HTR-8/SVneo (cell line): Measurements from ENCODE around the gene CPN1.

Source experiments
- DNase-seq: peaks from one replicate; pipeline ENCODE4 v3.0.0; 2011; ENCODE audit warnings: low spot score, mixed read lengths; ENCODE audit not compliant: insufficient read length
- FAIRE-seq: peaks from 2 replicates; lab custom pipeline; 2011; peaks lifted over from hg19 to GRCh38; lab: Jason Lieb, UNC

Gene CPN1

DNA sequence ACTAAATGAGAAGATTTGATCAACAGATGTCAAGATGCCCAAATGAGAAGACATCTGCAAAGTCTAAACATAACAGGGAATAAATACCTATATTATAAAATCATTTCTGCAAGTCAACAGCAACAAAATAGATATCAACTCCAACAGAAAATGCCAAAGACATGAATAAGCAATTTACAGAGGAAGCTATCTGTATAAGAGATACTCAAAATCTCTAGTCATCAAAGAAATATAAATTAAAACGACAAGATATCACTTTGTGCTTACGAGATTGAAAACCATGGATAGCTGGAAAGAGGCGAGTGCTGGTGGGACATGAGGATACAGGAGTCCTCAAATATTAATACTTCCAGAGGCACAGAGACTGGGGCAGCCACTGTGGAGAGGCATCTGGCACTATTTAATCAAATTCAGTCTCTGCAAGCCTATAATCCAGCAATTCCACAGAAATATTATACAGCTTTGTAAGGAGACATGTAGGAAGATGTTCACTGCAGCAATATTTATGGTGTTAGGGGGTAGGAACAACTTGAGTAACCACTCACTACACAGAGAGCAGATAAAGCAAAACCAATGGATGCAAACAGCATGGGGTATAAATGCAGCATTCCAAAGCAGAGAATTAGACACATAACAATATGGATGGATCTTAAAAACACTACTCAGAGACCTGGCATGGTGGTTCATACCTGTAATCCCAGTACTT lies 76.7 kb downstream of the CPN1 start:
- DNase-seq (no peak), FAIRE-seq (no peak)

GRCh38 chr10:100000109-100000644 lies 81.5 kb downstream of the CPN1 start:
- DNase-seq (no peak), FAIRE-seq (no peak)

DNA sequence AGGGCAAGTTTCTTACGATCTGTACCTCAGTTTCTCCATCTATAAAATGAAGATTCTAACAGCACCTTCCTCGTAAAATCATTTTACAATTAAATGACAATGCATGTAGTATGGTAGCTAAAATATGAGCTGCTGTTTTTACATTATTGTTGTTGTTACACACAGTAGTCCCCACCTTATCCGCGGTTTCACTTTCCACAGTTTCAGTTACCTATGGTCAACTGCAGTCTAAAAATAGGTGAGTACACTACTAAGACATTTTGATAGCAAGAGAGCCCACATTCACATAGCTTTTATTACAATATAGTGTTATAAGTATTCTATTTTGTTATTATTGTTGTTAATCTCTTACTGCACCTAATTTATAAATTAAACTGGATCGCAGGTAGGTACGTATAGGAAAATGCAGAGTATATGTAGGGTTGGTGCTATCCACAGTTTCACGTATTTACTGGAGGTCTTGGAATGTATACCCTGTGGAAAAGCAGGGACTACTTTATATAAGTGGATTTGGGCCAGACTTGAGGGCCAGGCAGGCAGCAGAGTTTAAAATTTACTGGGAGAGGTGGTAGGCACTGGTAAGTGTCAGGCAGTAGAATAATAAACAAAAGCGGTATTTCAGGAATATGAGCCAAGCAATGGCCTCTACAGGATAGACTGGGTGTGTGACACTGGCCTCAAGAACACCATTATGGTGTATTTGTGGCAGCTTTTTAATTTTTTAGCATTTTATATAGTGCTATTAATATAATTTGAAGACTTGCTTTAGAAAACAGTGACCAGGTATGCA lies 82.2 kb downstream of the CPN1 start:
- no peak for DNase-seq
- FAIRE-seq: no peak

- FAIRE-seq: no peak
- no peak for DNase-seq
These were observed 82.8 kb downstream of the CPN1 start for GRCh38 chr10:99998889-99999288.

GRCh38 chr10:99996671-99997648 lies 84.7 kb downstream of the CPN1 start:
- DNase-seq (no peak), FAIRE-seq (no peak)

- DNase-seq (no peak), FAIRE-seq (no peak)
These were observed 86.0 kb downstream of the CPN1 start for GRCh38 chr10:99995713-99996112.

GRCh38 chr10:99995269-99995668 lies 86.4 kb downstream of the CPN1 start:
- DNase-seq (no peak), FAIRE-seq (no peak)

DNA sequence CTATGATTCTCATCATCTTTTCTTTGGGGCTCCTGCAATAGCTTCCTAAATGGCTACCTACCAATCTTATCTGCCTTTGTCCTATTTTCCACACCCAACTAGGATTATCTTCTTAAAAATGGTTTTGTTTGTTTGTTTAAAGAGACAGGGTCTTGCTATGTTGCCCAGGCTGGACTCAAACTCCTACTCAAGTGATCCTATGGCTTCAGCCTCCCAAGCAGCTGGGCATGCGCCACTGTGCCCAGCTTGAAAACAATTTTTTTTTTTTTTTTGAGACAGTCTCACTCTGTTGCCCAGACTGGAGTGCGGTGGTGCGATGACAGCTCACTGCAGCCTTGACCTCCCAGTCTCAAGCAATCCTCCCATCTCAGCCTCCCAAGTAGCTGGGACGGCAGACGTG lies 86.9 kb downstream of the CPN1 start:
- no peak for DNase-seq
- no peak for FAIRE-seq

DNA sequence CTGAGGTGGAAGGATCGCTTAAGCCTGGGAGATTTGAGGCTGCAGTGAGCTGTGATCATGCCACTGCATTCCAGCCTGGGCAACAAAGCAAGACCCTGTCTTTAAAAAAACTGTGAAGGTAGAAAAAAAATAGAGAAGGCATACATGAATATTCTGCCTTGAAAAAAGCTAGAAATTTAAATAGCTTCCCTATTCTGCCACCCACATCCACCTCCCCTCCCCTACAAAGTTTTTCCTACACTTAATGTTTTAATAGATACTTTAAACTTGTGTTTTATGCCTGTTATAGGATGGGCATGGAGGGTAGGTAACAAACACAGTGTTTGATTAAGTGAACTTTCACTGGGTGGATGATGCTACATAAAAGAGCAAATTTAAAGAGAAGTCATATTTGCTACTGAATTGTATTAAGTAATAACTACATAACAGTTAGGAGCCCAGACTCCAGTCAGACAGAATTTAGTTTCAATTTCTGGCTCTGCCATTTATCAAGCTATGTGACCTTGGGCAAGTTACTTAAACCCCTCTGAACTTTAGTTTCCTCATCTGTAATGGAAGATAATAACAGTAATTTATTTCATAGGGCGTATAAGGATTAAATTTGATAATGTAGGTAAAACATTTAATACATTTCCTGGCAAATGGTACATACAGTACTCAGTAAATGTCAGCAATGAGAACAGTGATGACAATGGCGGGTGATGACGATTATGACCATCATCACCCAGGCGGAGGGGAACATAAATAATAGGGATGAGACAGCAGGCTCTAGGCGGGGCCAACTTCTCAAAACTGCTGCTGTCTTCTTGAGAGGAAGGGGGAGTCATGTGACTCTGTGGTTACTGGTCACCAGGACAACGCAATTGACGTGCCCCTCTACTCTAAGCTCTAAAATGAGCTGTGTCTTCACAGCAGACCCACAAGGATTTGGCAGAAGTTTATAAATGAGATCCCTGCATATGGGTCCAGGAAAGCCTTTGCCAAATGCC lies 87.7 kb downstream of the CPN1 start:
- DNase-seq (peak; percentile 74), FAIRE-seq (peak; percentile 66)
